HepG2 (cell line): ENCODE results near the gene RNF114. TPM values are rescaled to one million over a fixed set of nuclear protein-coding genes. Genes with fewer than 3 reads are reported as not detected.

Experiments
- BCL6 ChIP-seq: IDR thresholded peaks from 2 replicates; pipeline ENCODE4 v1.6.1; 2016; ENCODE audit warnings: missing genetic modification reagents, missing compliant biosample characterization
- ELF1 ChIP-seq: sonication (generic); formaldehyde crosslinking; IDR thresholded peaks from 2 replicates; pipeline ENCODE4 v1.4.0; 2020; ENCODE audit warnings: missing genetic modification reagents
- EZH2 ChIP-seq: conservative IDR thresholded peaks from 2 replicates; pipeline ENCODE4 v1.6.1; 2012; ENCODE audit warnings: mild to moderate bottlenecking, low read depth, low read length, moderate library complexity
- FOXK1 ChIP-seq: sonication (generic); formaldehyde crosslinking; IDR thresholded peaks from 2 replicates; pipeline ENCODE4 v1.4.0; 2020; ENCODE audit warnings: low read depth, missing genetic modification reagents, borderline replicate concordance
- HHEX ChIP-seq: IDR thresholded peaks from 2 replicates; pipeline ENCODE4 v1.6.1; 2016; ENCODE audit warnings: control low read depth
- KDM1A ChIP-seq: IDR thresholded peaks from 2 replicates; pipeline ENCODE4 v1.6.1; 2016; ENCODE audit warnings: missing compliant biosample characterization
- KLF11 ChIP-seq: IDR thresholded peaks from 2 replicates; pipeline ENCODE4 v1.6.1; 2016; ENCODE audit warnings: missing compliant biosample characterization
- PHB2 ChIP-seq: fragments of 450-650 bp; IDR thresholded peaks from 2 replicates; pipeline ENCODE4 v1.6.1; 2018; ENCODE audit not compliant: partially characterized antibody
- SALL1 ChIP-seq: sonication (generic); formaldehyde crosslinking; IDR thresholded peaks from 2 replicates; pipeline ENCODE4 v1.8.0; 2022; ENCODE audit warnings: mild to moderate bottlenecking, missing genetic modification reagents
- SETDB1 ChIP-seq: sonication (generic); formaldehyde crosslinking; IDR thresholded peaks from 2 replicates; pipeline ENCODE4 v1.5.1; 2020; ENCODE audit warnings: missing genetic modification reagents, mild to moderate bottlenecking, borderline replicate concordance
- TOPORS ChIP-seq: sonication (generic); formaldehyde crosslinking; IDR thresholded peaks from 2 replicates; pipeline ENCODE4 v1.8.0; 2023; ENCODE audit warnings: mild to moderate bottlenecking, missing genetic modification reagents
- ZBTB21 ChIP-seq: sonication (generic); formaldehyde crosslinking; IDR thresholded peaks from 2 replicates; pipeline ENCODE4 v1.4.0; 2020; ENCODE audit warnings: missing genetic modification reagents
- ZNF383 ChIP-seq: sonication (generic); formaldehyde crosslinking; IDR thresholded peaks from 2 replicates; pipeline ENCODE4 v1.4.0; 2020; ENCODE audit warnings: missing genetic modification reagents, mild to moderate bottlenecking, borderline replicate concordance
- ZNF547 ChIP-seq: sonication (generic); formaldehyde crosslinking; IDR thresholded peaks from 2 replicates; pipeline ENCODE4 v1.5.1; 2020; ENCODE audit warnings: mild to moderate bottlenecking, missing genetic modification reagents
- ZNF558 ChIP-seq: sonication (generic); formaldehyde crosslinking; IDR thresholded peaks from 2 replicates; pipeline ENCODE4 v1.9.0; 2022; ENCODE audit warnings: mild to moderate bottlenecking, missing genetic modification reagents, borderline replicate concordance
- ZNF562 ChIP-seq: sonication (generic); formaldehyde crosslinking; IDR thresholded peaks from 2 replicates; pipeline ENCODE4 v1.8.0; 2022; ENCODE audit warnings: missing genetic modification reagents, borderline replicate concordance
- ZNF737 ChIP-seq: sonication (generic); formaldehyde crosslinking; IDR thresholded peaks from 2 replicates; pipeline ENCODE4 v1.5.0; 2020; ENCODE audit warnings: missing genetic modification reagents, mild to moderate bottlenecking, borderline replicate concordance
- ZNF788 ChIP-seq: sonication (generic); formaldehyde crosslinking; IDR thresholded peaks from 2 replicates; pipeline ENCODE4 v1.5.0; 2020; ENCODE audit warnings: mild to moderate bottlenecking, missing genetic modification reagents, borderline replicate concordance
- ZNF792 ChIP-seq: IDR thresholded peaks from 2 replicates; pipeline ENCODE4 v1.6.1; 2016
- polyA plus RNA-seq, 8 experiments: library from polyadenylated mRNA; depleted of rRNA in 3 of 8; stranded (reverse) in 7 of 8; unstranded in 1 of 8; fragments of >200 nt; fragmentation: Illumina TruSeq in 4 of 8; extraction: Trizol in 4 of 8; gene quantifications; 2 replicates each; pipeline versions ENCODE4 v1.2.1 to v1.2.3, GENCODE V29; 2011 to 2016; ENCODE audit warnings: low read depth in 4 of 8, missing spikeins in 1 of 8, mixed read lengths in 1 of 8; ENCODE audit not compliant: insufficient read depth in 1 of 8
- total RNA-seq, 5 experiments: library from RNA; depleted of rRNA; stranded (reverse); fragments of >200 nt; fragmentation: Illumina TruSeq; extraction: Trizol; gene quantifications; 2 replicates each; pipeline ENCODE4 v1.2.3, GENCODE V29; 2016; ENCODE audit warnings: low read depth in 1 of 5
- TF ChIP-seq, protein P1 (sequence below): sonication (generic); formaldehyde crosslinking; IDR thresholded peaks from 2 replicates; pipeline ENCODE4 v1.5.1; 2020; ENCODE audit warnings: mild to moderate bottlenecking, moderate library complexity, missing genetic modification reagents
- TF ChIP-seq, protein P2 (sequence below): IDR thresholded peaks from 2 replicates; pipeline ENCODE4 v1.6.1; 2018; ENCODE audit warnings: missing genetic modification reagents
- TF ChIP-seq, protein P3 (sequence below): IDR thresholded peaks from 2 replicates; pipeline ENCODE4 v1.4.0; 2020; ENCODE audit warnings: mild to moderate bottlenecking, missing genetic modification reagents
- TF ChIP-seq, protein P4 (sequence below): sonication (generic); formaldehyde crosslinking; IDR thresholded peaks from 2 replicates; pipeline ENCODE4 v1.4.0; 2020; ENCODE audit warnings: mild to moderate bottlenecking, missing genetic modification reagents

Gene RNF114
- total and polyA plus RNA-seq, 2 of the 13 experiments (the other 11 are each of a cell fraction or from before 2014, with no cell fraction given): 119 to 126 TPM

- TF ChIP-seq, protein P1, sequence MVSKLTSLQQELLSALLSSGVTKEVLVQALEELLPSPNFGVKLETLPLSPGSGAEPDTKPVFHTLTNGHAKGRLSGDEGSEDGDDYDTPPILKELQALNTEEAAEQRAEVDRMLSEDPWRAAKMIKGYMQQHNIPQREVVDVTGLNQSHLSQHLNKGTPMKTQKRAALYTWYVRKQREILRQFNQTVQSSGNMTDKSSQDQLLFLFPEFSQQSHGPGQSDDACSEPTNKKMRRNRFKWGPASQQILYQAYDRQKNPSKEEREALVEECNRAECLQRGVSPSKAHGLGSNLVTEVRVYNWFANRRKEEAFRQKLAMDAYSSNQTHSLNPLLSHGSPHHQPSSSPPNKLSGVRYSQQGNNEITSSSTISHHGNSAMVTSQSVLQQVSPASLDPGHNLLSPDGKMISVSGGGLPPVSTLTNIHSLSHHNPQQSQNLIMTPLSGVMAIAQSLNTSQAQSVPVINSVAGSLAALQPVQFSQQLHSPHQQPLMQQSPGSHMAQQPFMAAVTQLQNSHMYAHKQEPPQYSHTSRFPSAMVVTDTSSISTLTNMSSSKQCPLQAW (CRISPR knock-in tag): 0 out of 2 replicates have a peak, but pooled peaks have one; percentile 17
- TF ChIP-seq ZNF792: no peak
- TF ChIP-seq BCL6 (CRISPR knock-in tag): no peak; the same call in 1 of the 2 replicates
- TF ChIP-seq FOXK1 (CRISPR knock-in tag): no peak
- TF ChIP-seq KDM1A (CRISPR knock-in tag): peak; percentile 30; the same call in 1 of the 2 replicates
- no peak for TF ChIP-seq ZBTB21 (CRISPR knock-in tag)
- TF ChIP-seq, protein P2, sequence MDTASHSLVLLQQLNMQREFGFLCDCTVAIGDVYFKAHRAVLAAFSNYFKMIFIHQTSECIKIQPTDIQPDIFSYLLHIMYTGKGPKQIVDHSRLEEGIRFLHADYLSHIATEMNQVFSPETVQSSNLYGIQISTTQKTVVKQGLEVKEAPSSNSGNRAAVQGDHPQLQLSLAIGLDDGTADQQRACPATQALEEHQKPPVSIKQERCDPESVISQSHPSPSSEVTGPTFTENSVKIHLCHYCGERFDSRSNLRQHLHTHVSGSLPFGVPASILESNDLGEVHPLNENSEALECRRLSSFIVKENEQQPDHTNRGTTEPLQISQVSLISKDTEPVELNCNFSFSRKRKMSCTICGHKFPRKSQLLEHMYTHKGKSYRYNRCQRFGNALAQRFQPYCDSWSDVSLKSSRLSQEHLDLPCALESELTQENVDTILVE (CRISPR knock-in tag): no peak
- TF ChIP-seq ZNF788 (CRISPR knock-in tag): 0 out of 2 replicates have a peak, but pooled peaks have one; percentile 23
- TF ChIP-seq, protein P3, sequence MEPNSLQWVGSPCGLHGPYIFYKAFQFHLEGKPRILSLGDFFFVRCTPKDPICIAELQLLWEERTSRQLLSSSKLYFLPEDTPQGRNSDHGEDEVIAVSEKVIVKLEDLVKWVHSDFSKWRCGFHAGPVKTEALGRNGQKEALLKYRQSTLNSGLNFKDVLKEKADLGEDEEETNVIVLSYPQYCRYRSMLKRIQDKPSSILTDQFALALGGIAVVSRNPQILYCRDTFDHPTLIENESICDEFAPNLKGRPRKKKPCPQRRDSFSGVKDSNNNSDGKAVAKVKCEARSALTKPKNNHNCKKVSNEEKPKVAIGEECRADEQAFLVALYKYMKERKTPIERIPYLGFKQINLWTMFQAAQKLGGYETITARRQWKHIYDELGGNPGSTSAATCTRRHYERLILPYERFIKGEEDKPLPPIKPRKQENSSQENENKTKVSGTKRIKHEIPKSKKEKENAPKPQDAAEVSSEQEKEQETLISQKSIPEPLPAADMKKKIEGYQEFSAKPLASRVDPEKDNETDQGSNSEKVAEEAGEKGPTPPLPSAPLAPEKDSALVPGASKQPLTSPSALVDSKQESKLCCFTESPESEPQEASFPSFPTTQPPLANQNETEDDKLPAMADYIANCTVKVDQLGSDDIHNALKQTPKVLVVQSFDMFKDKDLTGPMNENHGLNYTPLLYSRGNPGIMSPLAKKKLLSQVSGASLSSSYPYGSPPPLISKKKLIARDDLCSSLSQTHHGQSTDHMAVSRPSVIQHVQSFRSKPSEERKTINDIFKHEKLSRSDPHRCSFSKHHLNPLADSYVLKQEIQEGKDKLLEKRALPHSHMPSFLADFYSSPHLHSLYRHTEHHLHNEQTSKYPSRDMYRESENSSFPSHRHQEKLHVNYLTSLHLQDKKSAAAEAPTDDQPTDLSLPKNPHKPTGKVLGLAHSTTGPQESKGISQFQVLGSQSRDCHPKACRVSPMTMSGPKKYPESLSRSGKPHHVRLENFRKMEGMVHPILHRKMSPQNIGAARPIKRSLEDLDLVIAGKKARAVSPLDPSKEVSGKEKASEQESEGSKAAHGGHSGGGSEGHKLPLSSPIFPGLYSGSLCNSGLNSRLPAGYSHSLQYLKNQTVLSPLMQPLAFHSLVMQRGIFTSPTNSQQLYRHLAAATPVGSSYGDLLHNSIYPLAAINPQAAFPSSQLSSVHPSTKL: 0 out of 2 replicates have a peak, but pooled peaks have one; percentile 28
- TF ChIP-seq PHB2: no peak
- TF ChIP-seq SETDB1 (CRISPR knock-in tag): no peak
- TF ChIP-seq ZNF558: no peak
- 0 out of 2 replicates have a peak, but pooled peaks have one; percentile 6 for TF ChIP-seq HHEX (CRISPR knock-in tag)
- no peak for TF ChIP-seq ZNF737 (CRISPR knock-in tag)
- no peak for TF ChIP-seq KLF11
- TF ChIP-seq EZH2: no peak
- 0 out of 2 replicates have a peak, but pooled peaks have one; percentile 23 for TF ChIP-seq SALL1
- TF ChIP-seq, protein P4, sequence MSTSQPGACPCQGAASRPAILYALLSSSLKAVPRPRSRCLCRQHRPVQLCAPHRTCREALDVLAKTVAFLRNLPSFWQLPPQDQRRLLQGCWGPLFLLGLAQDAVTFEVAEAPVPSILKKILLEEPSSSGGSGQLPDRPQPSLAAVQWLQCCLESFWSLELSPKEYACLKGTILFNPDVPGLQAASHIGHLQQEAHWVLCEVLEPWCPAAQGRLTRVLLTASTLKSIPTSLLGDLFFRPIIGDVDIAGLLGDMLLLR (CRISPR knock-in tag): no peak
- TF ChIP-seq ZNF547: no peak
- TF ChIP-seq ZNF383 (CRISPR knock-in tag): no peak
- 0 out of 2 replicates have a peak, but pooled peaks have one; percentile 22 for TF ChIP-seq ELF1 (CRISPR knock-in tag)
- TF ChIP-seq TOPORS (CRISPR knock-in tag): 0 out of 2 replicates have a peak, but pooled peaks have one; percentile 6
- TF ChIP-seq ZNF562 (CRISPR knock-in tag): no peak
These were observed 29.6 kb downstream of the RNF114 start (continued) for GRCh38 chr20:49965781-49966305.
